HEK293T (cell line): ENCODE data around the gene BSN.

ENCODE experiments used
- BHLHE40 ChIP-seq: fragments of 450-650 bp; IDR thresholded peaks from 2 replicates; pipeline ENCODE4 v1.6.1; 2016; ENCODE audit warnings: mild to moderate bottlenecking, moderate library complexity, borderline replicate concordance
- ELF4 ChIP-seq: fragments of 450-650 bp; IDR thresholded peaks from 2 replicates; pipeline ENCODE4 v1.6.1; 2017; ENCODE audit warnings: antibody characterized with exemption
- FOXM1 ChIP-seq: fragments of 450-650 bp; IDR thresholded peaks from 2 replicates; pipeline ENCODE4 v1.6.1; 2017; ENCODE audit warnings: mild to moderate bottlenecking, borderline replicate concordance
- PKNOX1 ChIP-seq: fragments of 450-650 bp; IDR thresholded peaks from 2 replicates; pipeline ENCODE4 v1.6.1; 2016

GRCh38 chr3:49629451-49629850, 75.2 kb downstream of the BSN start:
- TF ChIP-seq BHLHE40 (no peak), FOXM1 (no peak), PKNOX1 (no peak), ELF4 (no peak)
